Brain pericyte (primary cell): Measurements from ENCODE around the gene WNT1.

Source experiments
- DNase-seq: peaks from one replicate; pipeline ENCODE4 v3.0.0-alpha.2; 2012; ENCODE audit warnings: low read depth, low spot score

WNT1 gene

GRCh38 chr12:48961331-48961730, 16.8 kb upstream of the WNT1 start:
- no peak for DNase-seq

- DNase-seq = no peak
Observed at GRCh38 chr12:48961801-48962200, 16.3 kb upstream of the WNT1 start.

- no peak for DNase-seq
Observed at GRCh38 chr12:48965298-48965838, 12.8 kb upstream of the WNT1 start.

GRCh38 chr12:48966177-48966895, 11.8 kb upstream of the WNT1 start:
- DNase-seq = no peak

- no peak for DNase-seq
Observed at GRCh38 chr12:48967991-48968390, 10.1 kb upstream of the WNT1 start.

- DNase-seq = no peak
Observed at GRCh38 chr12:48968467-48968866, 9.7 kb upstream of the WNT1 start.

- no peak for DNase-seq
Observed at GRCh38 chr12:48969160-48969771, 8.9 kb upstream of the WNT1 start.

- no peak for DNase-seq
Observed at GRCh38 chr12:48969833-48970701, 8.1 kb upstream of the WNT1 start.

GRCh38 chr12:48970702-48971334, 7.3 kb upstream of the WNT1 start:
- no peak for DNase-seq

- DNase-seq = no peak
Observed at GRCh38 chr12:48972213-48972951, 5.7 kb upstream of the WNT1 start.

GRCh38 chr12:48972952-48973483, 5.1 kb upstream of the WNT1 start:
- DNase-seq = no peak

- DNase-seq = no peak
Observed at GRCh38 chr12:48973531-48973930, 4.6 kb upstream of the WNT1 start.

GRCh38 chr12:48973941-48974673, 4.0 kb upstream of the WNT1 start:
- DNase-seq = no peak

GRCh38 chr12:48977290-48978281, 536 bp upstream of the WNT1 start:
- DNase-seq = no peak

GRCh38 chr12:48978741-48979601, 849 bp downstream of the WNT1 start:
- no peak for DNase-seq

- no peak for DNase-seq
Observed at GRCh38 chr12:48979602-48980388, 1.7 kb downstream of the WNT1 start.

GRCh38 chr12:48980389-48980952, 2.3 kb downstream of the WNT1 start:
- no peak for DNase-seq
